ENCODE data around the gene MIS18BP1.
A peak's percentile ranks its signal among the peaks of the same experiment; 100 is the strongest.
"Not testable (repeated sequence)": the region's sequence is repeated elsewhere in the genome, so short reads cannot be mapped to it uniquely, and the experiment has no call there.

MIS18BP1 gene

GRCh38 chr14:45242706-45243105 is 10.3 kb downstream of the MIS18BP1 start:
- DNase-seq = no peak

DNA sequence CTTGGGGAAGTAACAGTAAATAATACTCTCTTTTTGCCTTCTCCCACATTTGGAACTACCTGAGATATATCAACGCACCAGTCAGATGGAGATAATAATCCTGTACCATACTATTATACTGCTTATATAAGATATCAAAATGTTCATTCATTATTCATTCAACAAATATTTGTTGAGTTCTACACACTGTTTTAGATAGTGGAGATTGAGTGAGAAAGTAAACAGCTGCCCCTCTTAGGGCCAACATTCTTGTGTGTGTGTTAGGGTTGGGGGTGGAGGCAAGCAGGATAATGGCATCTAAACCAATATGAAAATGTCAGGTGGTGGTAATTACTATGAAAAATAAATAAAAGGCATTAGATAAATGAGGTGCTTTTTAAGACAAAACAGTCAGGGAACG is 14.0 kb downstream of the MIS18BP1 start:
- no peak for DNase-seq

DNA sequence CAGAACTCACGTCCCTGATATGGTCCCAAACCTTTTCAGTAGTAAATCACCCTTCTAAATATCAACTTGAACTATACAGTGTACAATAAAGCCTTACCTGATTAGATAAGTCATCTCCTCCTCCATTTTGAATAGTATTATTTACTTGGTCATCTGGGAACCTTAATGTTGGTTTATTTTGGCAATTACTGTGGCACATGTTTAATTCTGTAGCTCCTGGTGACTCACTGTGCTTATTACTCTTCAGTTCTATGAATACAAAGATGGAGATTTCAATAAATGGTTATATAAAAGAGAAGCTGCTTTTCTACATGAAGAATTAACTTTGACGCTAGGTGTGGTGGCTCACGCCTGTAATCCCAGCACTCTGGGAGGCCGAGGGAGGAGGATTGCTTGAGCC is 25.4 kb downstream of the MIS18BP1 start:
- DNase-seq = no peak

DNA sequence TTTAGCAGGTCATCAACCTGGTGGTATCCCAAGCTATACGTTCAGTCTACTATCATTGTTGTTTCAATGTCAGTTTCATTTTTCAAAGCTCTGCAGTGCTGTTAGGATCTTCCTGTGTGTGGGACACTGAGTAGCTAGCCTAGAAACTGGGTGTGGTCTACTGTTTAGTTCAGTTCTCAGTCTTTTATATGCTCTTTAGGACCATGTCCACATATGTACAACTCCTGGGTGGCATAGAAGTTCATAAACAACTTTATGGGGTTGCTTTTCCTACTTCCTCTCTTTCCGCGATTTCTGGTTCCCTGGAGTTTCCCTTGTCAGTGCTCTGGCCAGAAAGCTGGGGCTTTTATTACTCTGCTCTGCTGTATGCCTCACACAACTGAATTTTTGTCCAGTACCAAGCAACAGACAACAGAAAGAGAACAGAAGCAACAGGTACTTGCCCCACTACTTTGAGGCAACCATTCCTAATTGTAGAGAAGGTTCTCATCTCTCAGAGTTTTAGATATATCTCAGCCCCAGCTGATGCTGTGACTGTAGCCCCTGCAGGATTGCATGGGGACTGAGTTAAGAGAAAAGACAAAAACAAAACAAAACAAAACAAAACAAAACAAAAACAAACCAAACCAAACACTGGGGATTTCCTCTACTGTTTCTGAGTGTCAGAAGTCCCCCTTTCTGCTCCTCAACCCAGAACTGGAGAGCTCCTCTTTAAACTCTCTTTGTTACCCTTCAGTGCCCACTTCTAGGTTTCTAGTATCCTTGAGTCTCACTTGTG is 30.3 kb downstream of the MIS18BP1 start:
- no peak for DNase-seq

- DNase-seq = not testable (repeated sequence)
Observed at GRCh38 chr14:45214341-45214740, 38.7 kb downstream of the MIS18BP1 start.

DNA sequence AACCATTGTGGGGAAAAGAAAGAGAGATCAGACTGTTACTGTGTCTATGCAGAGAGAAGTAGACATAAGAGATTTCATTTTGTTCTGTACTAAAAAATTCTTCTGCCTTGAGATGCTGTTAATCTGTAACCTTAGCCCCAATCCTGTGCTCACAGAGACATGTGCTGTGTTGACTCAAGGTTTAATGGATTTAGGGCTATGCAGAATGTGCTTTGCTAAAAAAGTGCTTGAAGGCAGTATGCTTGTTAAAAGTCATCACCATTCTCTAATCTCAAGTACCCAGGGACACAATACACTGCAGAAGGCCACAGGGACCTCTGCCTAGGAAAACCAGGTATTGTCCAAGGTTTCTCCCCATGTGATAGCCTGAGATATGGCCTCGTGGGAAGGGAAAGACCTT is 39.3 kb downstream of the MIS18BP1 start:
- not testable (repeated sequence) for DNase-seq

DNA sequence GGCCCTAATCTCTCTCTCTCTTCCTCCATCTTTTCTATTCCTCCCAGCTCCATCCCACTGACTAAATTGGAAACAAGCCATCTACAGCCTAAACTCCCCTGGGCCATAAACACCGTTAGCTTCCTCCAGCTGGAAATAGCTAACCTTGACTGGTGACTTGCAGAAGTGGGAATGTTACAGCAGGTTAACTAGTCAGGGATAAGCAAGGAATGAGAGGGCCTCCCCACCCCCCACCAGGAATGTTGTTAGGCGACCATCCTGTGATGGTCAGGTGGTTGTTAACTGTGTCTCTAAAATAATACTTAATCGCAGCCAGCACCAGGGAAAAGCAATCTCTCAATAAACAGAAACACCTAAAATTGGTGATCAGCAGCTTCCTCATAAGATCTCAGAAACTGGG is 40.8 kb downstream of the MIS18BP1 start:
- no peak for DNase-seq

DNA sequence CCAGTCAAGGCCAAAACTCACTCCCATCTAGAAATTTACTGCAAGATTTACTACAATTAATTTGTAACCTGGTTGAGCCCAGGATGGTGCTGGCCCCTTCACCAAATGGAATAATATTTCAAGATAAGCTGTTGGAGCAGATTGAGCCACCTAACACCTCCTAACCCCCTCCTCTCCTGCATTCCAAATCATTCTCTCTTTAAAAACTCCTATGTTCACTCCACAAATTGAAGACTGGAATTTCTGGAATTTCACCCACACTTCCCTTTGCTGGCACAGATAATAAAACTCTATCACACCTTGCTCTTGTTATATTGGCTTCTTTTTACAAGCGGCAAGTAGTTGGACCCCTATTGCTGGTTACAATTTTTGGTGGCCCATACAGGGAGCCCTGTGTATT is 41.7 kb downstream of the MIS18BP1 start:
- no peak for DNase-seq

DNA sequence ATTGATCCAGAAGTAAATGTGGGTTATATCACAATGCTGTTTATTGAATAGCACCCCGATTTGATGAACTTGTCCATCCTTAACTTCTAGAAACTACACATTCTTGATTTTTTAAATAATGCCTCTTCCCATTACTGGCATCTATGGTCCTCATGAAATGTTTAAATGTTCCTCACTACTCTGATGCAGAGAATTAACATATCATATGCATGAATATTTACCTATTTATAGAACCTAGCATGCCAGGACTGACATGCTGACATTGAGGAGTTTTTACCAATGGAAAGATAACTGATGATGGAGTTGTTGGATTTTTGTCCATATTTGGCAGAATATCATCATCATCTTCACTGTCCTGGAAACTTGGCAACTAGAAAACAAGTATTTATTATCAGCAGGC is 42.8 kb downstream of the MIS18BP1 start:
- no peak for DNase-seq

- DNase-seq = no peak
Observed at GRCh38 chr14:45204241-45204640, 48.8 kb downstream of the MIS18BP1 start.

GRCh38 chr14:45201905-45202304 is 51.1 kb downstream of the MIS18BP1 start:
- peak; percentile 5 for DNase-seq

DNA sequence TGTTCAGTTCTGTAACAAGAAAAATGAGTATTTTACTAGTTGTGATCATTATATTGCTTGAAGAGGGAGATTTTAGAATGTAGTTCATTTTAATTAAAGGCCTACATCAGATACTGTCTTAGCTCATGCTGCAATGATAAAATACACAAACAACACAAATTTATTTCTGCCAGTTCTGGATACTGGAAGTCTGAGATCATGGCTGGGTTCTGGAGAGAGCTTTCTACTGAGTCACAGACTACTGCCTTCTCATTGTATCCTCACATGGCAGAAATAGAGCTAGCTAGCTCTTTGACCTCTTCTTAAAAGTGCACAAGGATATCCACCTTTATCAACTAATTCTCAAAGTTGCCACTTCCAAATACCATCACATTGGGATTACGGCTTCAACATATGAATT is 53.8 kb downstream of the MIS18BP1 start:
- no peak for DNase-seq

GRCh38 chr14:45198551-45198950 is 54.5 kb downstream of the MIS18BP1 start:
- no peak for DNase-seq

GRCh38 chr14:45194964-45195363 is 58.0 kb downstream of the MIS18BP1 start:
- DNase-seq = no peak

- no peak for DNase-seq
Observed at GRCh38 chr14:45185100-45185814, 67.7 kb downstream of the MIS18BP1 start.

DNA sequence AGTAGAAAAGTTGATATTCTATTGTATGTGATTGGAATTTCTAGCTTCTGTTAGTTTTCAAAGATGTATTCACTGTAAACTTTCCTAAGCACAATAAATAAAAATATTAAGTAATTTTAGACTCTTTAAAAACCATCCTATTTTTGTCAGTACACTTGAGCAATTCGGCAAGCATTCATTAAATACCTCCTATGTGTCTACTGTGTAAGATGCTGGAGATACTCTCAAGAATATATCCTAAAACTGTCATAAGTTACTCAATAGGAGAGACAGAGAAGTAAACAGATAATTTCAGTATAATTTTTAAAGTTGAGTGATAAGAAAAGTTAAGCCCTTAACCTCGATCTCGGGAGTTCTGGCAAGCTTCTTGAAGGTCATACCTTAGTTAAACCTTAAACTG is 71.2 kb downstream of the MIS18BP1 start:
- DNase-seq = no peak

DNA sequence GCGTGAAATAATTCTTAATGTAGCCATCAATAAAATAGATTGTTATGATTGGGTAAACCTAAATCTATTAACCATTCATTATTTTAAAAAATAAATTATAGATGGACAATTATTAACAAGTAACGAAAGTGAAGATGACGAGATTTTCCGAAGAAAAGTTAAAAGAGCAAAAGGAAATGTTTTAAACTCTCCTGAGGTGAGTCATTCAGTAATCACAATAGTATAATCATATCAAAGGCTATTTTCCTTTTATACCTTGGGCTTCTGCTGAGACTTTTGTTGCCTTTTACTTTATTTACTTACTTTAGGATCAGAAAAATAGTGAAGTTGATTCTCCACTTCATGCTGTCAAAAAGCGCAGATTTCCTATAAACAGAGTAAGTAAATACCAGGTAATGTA is 71.7 kb downstream of the MIS18BP1 start:
- DNase-seq = no peak

- DNase-seq = no peak
Observed at GRCh38 chr14:45177076-45177475, 75.9 kb downstream of the MIS18BP1 start.

DNA sequence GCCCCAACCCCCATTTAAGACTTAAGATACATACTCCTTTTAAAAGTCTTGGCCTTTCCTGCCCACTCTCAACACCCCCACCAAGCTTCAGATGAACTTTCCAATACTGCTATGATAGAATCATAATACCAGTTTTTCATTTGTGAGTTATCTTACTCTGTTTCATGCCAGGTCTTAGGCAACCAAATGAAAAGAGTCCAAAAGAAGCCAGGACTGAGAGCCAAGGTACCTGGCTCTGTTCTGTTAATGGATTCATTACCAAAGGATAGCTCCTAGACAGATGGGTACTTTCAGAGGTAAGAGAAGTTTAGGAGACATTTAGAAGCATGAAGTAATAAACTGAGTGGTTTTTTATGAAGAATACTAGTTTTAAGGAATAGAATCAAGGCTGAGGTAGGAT is 83.1 kb downstream of the MIS18BP1 start:
- DNase-seq = no peak

GRCh38 chr14:45156067-45156466 is 96.9 kb downstream of the MIS18BP1 start:
- no peak for DNase-seq
